Uterus (tissue), 4 donors: Measurements from ENCODE around the gene SCAF8. TPM values are rescaled to one million over a fixed set of nuclear protein-coding genes. Genes with fewer than 3 reads are reported as not detected.

Source experiments
- DNase-seq, 2 donors: peaks; one replicate each; pipeline ENCODE4 v3.0.0-alpha.2; 2019 to 2020
- H3K27ac ChIP-seq, 2 donors: fragments of 200-600 bp; sonication (generic); 1 replicate in 1 of 2; 2 replicates in 1 of 2; pipeline ENCODE4 v1.5.1; 2016 to 2018
- H3K27me3 ChIP-seq, 2 donors: fragments of 200-600 bp; sonication (generic); one replicate each; pipeline ENCODE4 v1.5.1; 2018 to 2019; ENCODE audit warnings: control low read depth in 1 of 2
- H3K36me3 ChIP-seq, 2 donors: fragments of 200-600 bp; sonication (generic); one replicate each; pipeline ENCODE4 v1.5.1; 2019; ENCODE audit warnings: control low read depth in 1 of 2
- H3K4me1 ChIP-seq, 2 donors: fragments of 200-600 bp; sonication (generic); one replicate each; pipeline ENCODE4 v1.5.1; 2018 to 2019; ENCODE audit warnings: control low read depth in 1 of 2
- H3K4me3 ChIP-seq, 2 donors: fragments of 200-600 bp; sonication (generic); 1 replicate in 1 of 2; 2 replicates in 1 of 2; pipeline ENCODE4 v1.5.1; 2018 to 2019; ENCODE audit warnings: mild to moderate bottlenecking in 1 of 2
- H3K9me3 ChIP-seq, 2 donors: fragments of 200-600 bp; sonication (generic); one replicate each; pipeline ENCODE4 v1.5.1; 2019; ENCODE audit warnings: control low read depth in 1 of 2
- CTCF ChIP-seq, 4 experiments: fragments of 200-600 bp in 2 of 4; fragments of 450-650 bp in 2 of 4; sonication (generic) in 2 of 4; IDR thresholded peaks; one replicate each; pipeline ENCODE4 v1.5.1; 2016 to 2019; ENCODE audit warnings: antibody characterized with exemption in 4 of 4, mild to moderate bottlenecking in 2 of 4, moderate library complexity in 1 of 4
- POLR2A ChIP-seq, 2 donors: fragments of 450-650 bp; IDR thresholded peaks; one replicate each; pipeline ENCODE4 v1.6.1; 2016; ENCODE audit warnings: antibody characterized with exemption in 2 of 2, mild to moderate bottlenecking in 1 of 2, moderate library complexity in 1 of 2
- intact Hi-C: fragments of 100-400 bp; cut with DNase I; formaldehyde crosslinking; loops from one replicate; pipeline ENCODE4 v1.15.1; 2023; ENCODE audit warnings: low total_unique reads
- total RNA-seq, 4 donors: library from RNA; depleted of rRNA in 3 of 4; stranded (reverse); fragments of >200 nt in 3 of 4; gene quantifications; one replicate each; pipeline versions ENCODE4 v1.1.0 to v1.2.4, GENCODE V29; 2014 to 2023
- donor health status: DM: yes; HTN: yes; CAD: no.

SCAF8 gene
- total RNA-seq, 4 donors from 2014 or later: 28.7 to 85.9 (median 53.8) TPM

- TF ChIP-seq CTCF (IDR thresholded peaks at IDR 0.05) (peak; percentile 58 to 69 (median 66)), POLR2A (IDR thresholded peaks at IDR 0.05) (no peak)
- Histone ChIP-seq H3K4me1 (no peaks in the 10 kb centered on the region), H3K9me3 (no peaks in the 10 kb centered on the region), H3K36me3 (no peaks in the 10 kb centered on the region), H3K27me3 (no peaks in the 10 kb centered on the region), H3K27ac (no peak overlapping the region), H3K4me3 (no peak overlapping the region)
- intact Hi-C loops: no loop called here
- no peak for DNase-seq
Observed at GRCh38 chr6:154868143-154868594, 135.0 kb downstream of the SCAF8 start.

GRCh38 chr6:154872542-154873114 is 139.4 kb downstream of the SCAF8 start:
- Histone ChIP-seq H3K9me3 (no peaks in the 10 kb centered on the region), H3K4me1 (peaks cover 0 to 3% of the 10 kb centered on the region in 2 donors), H3K27ac (no peak overlapping the region), H3K27me3 (no peaks in the 10 kb centered on the region), H3K4me3 (no peak overlapping the region), H3K36me3 (no peaks in the 10 kb centered on the region)
- DNase-seq: no peak
- TF ChIP-seq CTCF (IDR thresholded peaks at IDR 0.05) (no peak), POLR2A (IDR thresholded peaks at IDR 0.05) (no peak)
- intact Hi-C loops: no loop called here

GRCh38 chr6:154873546-154873945 is 140.3 kb downstream of the SCAF8 start:
- Histone ChIP-seq H3K4me1 (peaks cover 0 to 3% of the 10 kb centered on the region in 2 donors), H3K4me3 (no peak overlapping the region), H3K36me3 (no peaks in the 10 kb centered on the region), H3K27me3 (no peaks in the 10 kb centered on the region), H3K27ac (no peak overlapping the region), H3K9me3 (no peaks in the 10 kb centered on the region)
- no peak for DNase-seq
- TF ChIP-seq POLR2A (IDR thresholded peaks at IDR 0.05) (no peak), CTCF (IDR thresholded peaks at IDR 0.05) (no peak)
- intact Hi-C loops: no loop called here

GRCh38 chr6:154874773-154875592 is 141.8 kb downstream of the SCAF8 start:
- H3K9me3 ChIP-seq: no peaks in the 10 kb centered on the region
- H3K36me3 ChIP-seq: no peaks in the 10 kb centered on the region
- intact Hi-C loops: no loop called here
- H3K27me3 ChIP-seq: no peaks in the 10 kb centered on the region
- no peak overlapping the region for H3K4me3 ChIP-seq
- TF ChIP-seq POLR2A (IDR thresholded peaks at IDR 0.05): no peak
- peaks cover 0 to 3% of the 10 kb centered on the region in 2 donors for H3K4me1 ChIP-seq
- DNase-seq: no peak
- H3K27ac ChIP-seq: no peak overlapping the region

GRCh38 chr6:154876486-154877280 is 143.5 kb downstream of the SCAF8 start:
- H3K27ac ChIP-seq: no peak overlapping the region
- no peaks in the 10 kb centered on the region for H3K9me3 ChIP-seq
- TF ChIP-seq POLR2A (IDR thresholded peaks at IDR 0.05): no peak
- no peak for TF ChIP-seq CTCF (IDR thresholded peaks at IDR 0.05)
- intact Hi-C loops: no loop called here
- no peak overlapping the region for H3K4me3 ChIP-seq
- H3K36me3 ChIP-seq: no peaks in the 10 kb centered on the region
- no peak for DNase-seq
- H3K4me1 ChIP-seq: peaks cover 0 to 3% of the 10 kb centered on the region in 2 donors
- H3K27me3 ChIP-seq: no peaks in the 10 kb centered on the region
